KBM-7 (cell line): Measurements from ENCODE around the gene TUBA8.
A peak's percentile ranks its signal among the peaks of the same experiment; 100 is the strongest.

ENCODE experiments used
- DNase-seq: peaks from one replicate; pipeline ENCODE4 v3.0.0-alpha.2; 2015
- in situ Hi-C: fragments of 300-500 bp; cut with MboI; formaldehyde crosslinking; loops from 2 replicates; pipeline ENCODE4 v1.14.3; 2020; ENCODE audit warnings: low sequenced_read_pairs, low pct_unique_long_range_greater_than_20kb, mixed read lengths

The TUBA8 gene

GRCh38 chr22:18075101-18075719 is 35.4 kb upstream of the TUBA8 start:
- in situ Hi-C loops, result loop anchor here (10.0 kb wide), 1 partner anchor 240 kb away; no protein-coding TSS in a partner anchor
- no peak for DNase-seq

GRCh38 chr22:18075720-18076497 is 34.7 kb upstream of the TUBA8 start:
- in situ Hi-C loops, result loop anchor here (10.0 kb wide), 1 partner anchor 241 kb away; no protein-coding TSS in a partner anchor
- DNase-seq, result peak; percentile 91

- in situ Hi-C loops, result loop anchor here (10.0 kb wide), 1 partner anchor 242 kb away; no protein-coding TSS in a partner anchor
- no peak for DNase-seq
Observed at GRCh38 chr22:18077087-18077638, 33.4 kb upstream of the TUBA8 start.

GRCh38 chr22:18077639-18078328 is 32.8 kb upstream of the TUBA8 start, which contains the start of gene PEX26:
TSS of gene PEX26 (plus strand) at chr22:18077990. CDS start at chr22:18078377, 387 bp downstream.
- in situ Hi-C loops, result loop anchor here (10.0 kb wide), 1 partner anchor 243 kb away; no protein-coding TSS in a partner anchor

GRCh38 chr22:18078329-18079041 is 32.1 kb upstream of the TUBA8 start:
- in situ Hi-C loops, result loop anchor here (10.0 kb wide), 1 partner anchor 244 kb away; no protein-coding TSS in a partner anchor
- peak; percentile 52 for DNase-seq

More at GRCh38 chr22:18077639-18078328, 32.8 kb upstream of the TUBA8 start, which contains the start of gene PEX26:
- peak; percentile 98 for DNase-seq

GRCh38 chr22:18079706-18080233 is 30.8 kb upstream of the TUBA8 start:
- in situ Hi-C loops, result loop anchor here (10.0 kb wide), 1 partner anchor 245 kb away; no protein-coding TSS in a partner anchor
- DNase-seq, result no peak

- in situ Hi-C loops, result no loop called here
Observed at GRCh38 chr22:18081416-18081815, 29.2 kb upstream of the TUBA8 start.

GRCh38 chr22:18082467-18082866 is 28.1 kb upstream of the TUBA8 start:
- in situ Hi-C loops, result no loop called here

More at GRCh38 chr22:18081416-18081815, 29.2 kb upstream of the TUBA8 start:
- DNase-seq, result no peak

GRCh38 chr22:18083406-18083805 is 27.2 kb upstream of the TUBA8 start:
- in situ Hi-C loops, result no loop called here
- no peak for DNase-seq

More at GRCh38 chr22:18082467-18082866, 28.1 kb upstream of the TUBA8 start:
- no peak for DNase-seq

GRCh38 chr22:18085188-18085587 is 25.4 kb upstream of the TUBA8 start:
- in situ Hi-C loops, result no loop called here
- no peak for DNase-seq

GRCh38 chr22:18087350-18087855 is 23.2 kb upstream of the TUBA8 start:
- in situ Hi-C loops, result no loop called here
- DNase-seq, result no peak

- in situ Hi-C loops, result no loop called here
- no peak for DNase-seq
Observed at GRCh38 chr22:18088825-18089568, 21.6 kb upstream of the TUBA8 start.

GRCh38 chr22:18090286-18090685 is 20.3 kb upstream of the TUBA8 start:
- in situ Hi-C loops, result no loop called here
- DNase-seq, result no peak

- in situ Hi-C loops, result no loop called here
- no peak for DNase-seq
Observed at GRCh38 chr22:18091478-18091877, 19.1 kb upstream of the TUBA8 start.

GRCh38 chr22:18091916-18092526 is 18.6 kb upstream of the TUBA8 start:
- no peak for DNase-seq
- in situ Hi-C loops, result no loop called here

GRCh38 chr22:18093661-18094060 is 16.9 kb upstream of the TUBA8 start:
- in situ Hi-C loops, result no loop called here
- DNase-seq, result no peak
